H1 (cell line): Measurements from ENCODE around the gene METTL22. TPM values are rescaled to one million over a fixed set of nuclear protein-coding genes. Genes with fewer than 3 reads are reported as not detected.

Experiments used
- CTCF ChIA-PET: fragments of 300-600 bp; sonication (Branson Sonifier 250); formaldehyde crosslinking; loops from one replicate; lab custom pipeline; 2021; ENCODE audit not compliant: partially characterized antibody; lab: Charles Lee
- POLR2A ChIA-PET: fragments of 300-600 bp; sonication (Branson Sonifier 250); formaldehyde crosslinking; loops from one replicate; lab custom pipeline; 2021; ENCODE audit warnings: inconsistent platforms; ENCODE audit not compliant: partially characterized antibody; lab: Charles Lee
- DNase-seq, 2 experiments: peaks; one replicate each; pipeline versions ENCODE4 v3.0.0 to v3.0.0-alpha.2; 2010 to 2022; ENCODE audit warnings: low spot score in 2 of 2, low read depth in 1 of 2, mixed read lengths in 1 of 2
- FAIRE-seq: peaks from 2 replicates; lab custom pipeline; 2011; peaks lifted over from hg19 to GRCh38; lab: Jason Lieb, UNC
- H2AFZ ChIP-seq: 2 replicates; pipeline ENCODE4 v1.8.1; 2012; ENCODE audit warnings: low read length, inconsistent platforms
- H2AK5ac ChIP-seq: 2 replicates; pipeline ENCODE4 v1.6.1; 2013; ENCODE audit warnings: low read depth, low read length
- H2BK120ac ChIP-seq: replicated peaks from 2 replicates; pipeline ENCODE3; 2013; ENCODE audit warnings: low read depth, low read length, inconsistent platforms
- H2BK12ac ChIP-seq: 2 replicates; pipeline ENCODE4 v1.6.1; 2013; ENCODE audit warnings: low read depth, low read length
- H2BK15ac ChIP-seq: 2 replicates; pipeline ENCODE4 v1.6.1; 2013; ENCODE audit warnings: low read length
- H2BK20ac ChIP-seq: 2 replicates; pipeline ENCODE4 v1.6.1; 2013; ENCODE audit warnings: low read length
- H2BK5ac ChIP-seq: 2 replicates; pipeline ENCODE4 v1.6.1; 2013; ENCODE audit warnings: low read depth, low read length
- H3K14ac ChIP-seq: 2 replicates; pipeline ENCODE4 v1.6.1; 2013; ENCODE audit warnings: inconsistent platforms; ENCODE audit not compliant: insufficient read length
- H3K18ac ChIP-seq: 2 replicates; pipeline ENCODE4 v1.6.1; 2013; ENCODE audit warnings: low read length; ENCODE audit errors: extremely low read depth
- H3K23ac ChIP-seq: 2 replicates; pipeline ENCODE4 v1.6.1; 2013; ENCODE audit warnings: inconsistent platforms; ENCODE audit not compliant: insufficient read length
- H3K23me2 ChIP-seq: 2 replicates; pipeline ENCODE4 v1.6.1; 2013; ENCODE audit warnings: low read depth, low read length
- H3K27ac ChIP-seq: 2 replicates; pipeline ENCODE4 v1.6.1; 2011; ENCODE audit warnings: low read depth, low read length, inconsistent platforms
- H3K27me3 ChIP-seq, 4 experiments: replicated peaks in 1 of 4; 1 replicate in 1 of 4; 2 replicates in 3 of 4; pipeline versions ENCODE4 v1.6.1 to v1.8.1; 2011 to 2013; ENCODE audit warnings: low read length in 3 of 4, mild to moderate bottlenecking in 3 of 4, inconsistent platforms in 2 of 4, mixed read lengths in 2 of 4, moderate library complexity in 1 of 4; ENCODE audit not compliant: control insufficient read depth in 3 of 4, insufficient read depth in 3 of 4; ENCODE audit errors: extremely low read depth in 1 of 4
- H3K36me3 ChIP-seq, 4 experiments: 2 replicates each; pipeline versions ENCODE4 v1.6.1 to v1.8.1; 2011 to 2013; ENCODE audit warnings: mild to moderate bottlenecking in 4 of 4, low read length in 3 of 4, moderate library complexity in 2 of 4, control low read depth in 1 of 4, inconsistent platforms in 1 of 4; ENCODE audit not compliant: insufficient read depth in 4 of 4, control insufficient read depth in 2 of 4
- H3K4ac ChIP-seq: replicated peaks from 2 replicates; pipeline ENCODE3; 2013; ENCODE audit warnings: low read length, low read depth, mixed read lengths, inconsistent platforms; ENCODE audit not compliant: insufficient read length
- H3K4me1 ChIP-seq, 4 experiments: replicated peaks in 1 of 4; 1 replicate in 1 of 4; 2 replicates in 3 of 4; pipeline versions ENCODE4 v1.6.1 to v1.8.1; 2011 to 2013; ENCODE audit warnings: low read length in 3 of 4, inconsistent platforms in 2 of 4, mixed read lengths in 1 of 4; ENCODE audit not compliant: insufficient read depth in 4 of 4, control insufficient read depth in 3 of 4
- H3K4me2 ChIP-seq, 2 experiments: 2 replicates each; pipeline versions ENCODE4 v1.6.1 to v1.8.1; 2011 to 2013; ENCODE audit warnings: low read depth in 2 of 2, low read length in 2 of 2, control low read depth in 1 of 2, inconsistent platforms in 1 of 2, mild to moderate bottlenecking in 1 of 2; ENCODE audit not compliant: insufficient read depth in 1 of 2
- H3K4me3 ChIP-seq, 4 experiments: fragments of 200-600, 300-600 bp in 1 of 4; sonication (generic), shearing (Covaris generic), sonication (Bioruptor Twin) in 1 of 4; 2 replicates each; pipeline versions ENCODE4 v1.5.1 to v1.8.1; 2011 to 2016; ENCODE audit warnings: low read length in 4 of 4, low read depth in 3 of 4, control low read depth in 2 of 4, inconsistent platforms in 2 of 4, mild to moderate bottlenecking in 2 of 4, mixed read lengths in 1 of 4, moderate library complexity in 1 of 4; ENCODE audit not compliant: insufficient read depth in 2 of 4; ENCODE audit errors: extremely low read depth in 1 of 4
- H3K56ac ChIP-seq: replicated peaks from 2 replicates; pipeline ENCODE3; 2013; ENCODE audit warnings: low read depth, mild to moderate bottlenecking, mixed read lengths, low read length, inconsistent platforms; ENCODE audit not compliant: insufficient read length
- H3K79me1 ChIP-seq: 2 replicates; pipeline ENCODE4 v1.6.1; 2013; ENCODE audit warnings: low read depth, low read length, control low read depth
- H3K79me2 ChIP-seq, 2 experiments: 2 replicates each; pipeline versions ENCODE4 v1.6.1 to v1.8.1; 2012 to 2013; ENCODE audit warnings: low read length in 2 of 2, mild to moderate bottlenecking in 2 of 2, inconsistent platforms in 1 of 2; ENCODE audit not compliant: insufficient read depth in 2 of 2, control insufficient read depth in 1 of 2
- H3K9ac ChIP-seq, 4 experiments: replicated peaks in 1 of 4; 1 replicate in 1 of 4; 2 replicates in 3 of 4; pipeline versions ENCODE4 v1.6.1 to v1.8.1; 2011 to 2013; ENCODE audit warnings: low read depth in 3 of 4, low read length in 3 of 4, control low read depth in 2 of 4, mild to moderate bottlenecking in 2 of 4, moderate library complexity in 2 of 4, inconsistent platforms in 1 of 4; ENCODE audit errors: extremely low read depth in 1 of 4
- H3K9me3 ChIP-seq, 2 experiments: 2 replicates each; pipeline versions ENCODE4 v1.6.1 to v1.8.1; 2012 to 2013; ENCODE audit warnings: mild to moderate bottlenecking in 2 of 2, moderate library complexity in 2 of 2, control low read depth in 1 of 2, inconsistent platforms in 1 of 2, low read depth in 1 of 2, low read length in 1 of 2, mixed read lengths in 1 of 2; ENCODE audit not compliant: insufficient read depth in 2 of 2
- H4K20me1 ChIP-seq, 2 experiments: replicated peaks in 1 of 2; 2 replicates each; pipeline versions ENCODE3 to v1.8.1; 2011 to 2013; ENCODE audit warnings: inconsistent platforms in 2 of 2, low read length in 2 of 2, mild to moderate bottlenecking in 1 of 2; ENCODE audit not compliant: insufficient read depth in 2 of 2, control insufficient read depth in 1 of 2
- H4K5ac ChIP-seq: 2 replicates; pipeline ENCODE4 v1.6.1; 2013; ENCODE audit warnings: low read length, low read depth, mixed read lengths, inconsistent platforms; ENCODE audit not compliant: insufficient read length
- H4K8ac ChIP-seq: 2 replicates; pipeline ENCODE4 v1.8.0; 2013; ENCODE audit warnings: mild to moderate bottlenecking, moderate library complexity, low read length, inconsistent platforms; ENCODE audit not compliant: insufficient read depth; ENCODE audit errors: extremely low read depth
- H4K91ac ChIP-seq: replicated peaks from 2 replicates; pipeline ENCODE3; 2013; ENCODE audit warnings: low read length, mixed read lengths, inconsistent platforms; ENCODE audit not compliant: insufficient read length
- RFX5 ChIP-seq: IDR thresholded peaks from 2 replicates; pipeline ENCODE4 v1.6.1; 2011; ENCODE audit warnings: low read depth, low read length, improper control_type of control experiment, borderline replicate concordance
- SP4 ChIP-seq: IDR thresholded peaks from 2 replicates; pipeline ENCODE4 v1.6.1; 2012; ENCODE audit warnings: low read length, inconsistent platforms
- WGBS, 2 experiments: shearing (Covaris generic) in 1 of 2; methylation state at CpG; one replicate each; pipeline versions ENCODE4 v1.1.6 to v1.1.7; 2013 to 2015; ENCODE audit warnings: low lambda C conversion rate in 2 of 2, mixed read lengths in 2 of 2, inconsistent platforms in 1 of 2, low coverage in 1 of 2, missing lambda C conversion rate in 1 of 2; ENCODE audit not compliant: insufficient replicate concordance in 2 of 2, insufficient coverage in 1 of 2, insufficient read length in 1 of 2; ENCODE audit errors: extremely low coverage in 1 of 2, missing lambda C conversion rate in 1 of 2; 5-methylcytosine and 5-hydroxymethylcytosine counted together
- polyA plus RNA-seq, 7 experiments: library from polyadenylated mRNA; depleted of rRNA in 3 of 7; stranded (reverse) in 5 of 7; unstranded in 2 of 7; fragments of >200 nt in 5 of 7; fragments of 200-250 nt in 2 of 7; gene quantifications; 1 replicate in 5 of 7; 2 replicates in 1 of 7; 4 replicates in 1 of 7; pipeline versions ENCODE4 v1.2.1 to v1.2.3, GENCODE V29; 2011 to 2013; ENCODE audit warnings: missing spikeins in 2 of 7, mixed read lengths in 2 of 7
- total RNA-seq: library from RNA; stranded (reverse); fragmentation: NEBNext Ultra II Directional; extraction: Animal tissue kit (Norgen Biotek cat#: 25700); gene quantifications from 2 replicates; pipeline ENCODE4 v1.2.1, GENCODE V29; 2021

Gene METTL22
- total and polyA plus RNA-seq, 2 of the 8 experiments (the other 6 are each of a cell fraction or from before 2014, with no cell fraction given) = 56.7 to 85.2 TPM

GRCh38 chr16:8677481-8677880 lies 56.0 kb downstream of the METTL22 start:
- H3K27me3 ChIP-seq = peaks cover 0 to 14% (median 9%) of the 10 kb centered on the region in 4 experiments; a peak in 6 of 7 replicates
- no peak overlapping the region for H3K27ac ChIP-seq
- no peak overlapping the region for H3K56ac ChIP-seq
- no peak overlapping the region for H2BK15ac ChIP-seq
- H3K4me3 ChIP-seq = no peak overlapping the region
- no peak overlapping the region for H2BK120ac ChIP-seq
- no peak overlapping the region for H2BK12ac ChIP-seq
- no peak overlapping the region for H2AFZ ChIP-seq
- H3K18ac ChIP-seq = no peak overlapping the region
- POLR2A ChIA-PET = no interaction called here
- TF ChIP-seq RFX5 (no peak), SP4 (no peak)
- no peak for FAIRE-seq
- no peak overlapping the region for H3K14ac ChIP-seq
- H3K79me2 ChIP-seq = no peaks in the 10 kb centered on the region
- H4K8ac ChIP-seq = no peak overlapping the region
- H3K79me1 ChIP-seq = no peaks in the 10 kb centered on the region
- DNase-seq = no peak
- H4K20me1 ChIP-seq = peaks cover 0 to 6% of the 10 kb centered on the region in 2 experiments
- H2BK5ac ChIP-seq = no peak overlapping the region
- 82% methylated on average over 5 of the region's 5 CpGs; no CpG with 5 or more reads in 1 of the 2 experiments for WGBS, 2 experiments
- H3K9ac ChIP-seq = no peak overlapping the region
- H3K23me2 ChIP-seq = peaks cover 8% of the 10 kb centered on the region; the same call in 1 of the 2 replicates
- no peak overlapping the region for H4K5ac ChIP-seq
- H2BK20ac ChIP-seq = no peak overlapping the region
- H4K91ac ChIP-seq = no peak overlapping the region
- CTCF ChIA-PET = interaction anchor here (0.6 to 27.6 kb wide), 3 partner anchors 20 to 135 kb away, joined by 3 to 404 read pairs (median 3); partner anchors contain the start of genes PMM2 and TMEM186
- H3K23ac ChIP-seq = no peak overlapping the region
- no peaks in the 10 kb centered on the region for H3K9me3 ChIP-seq
- no peak overlapping the region for H3K4me2 ChIP-seq
- H3K36me3 ChIP-seq = no peaks in the 10 kb centered on the region
- no peak overlapping the region for H3K4ac ChIP-seq
- peaks cover 0 to 7% (median 2%) of the 10 kb centered on the region in 4 experiments; a peak in 5 of 7 replicates for H3K4me1 ChIP-seq
- no peak overlapping the region for H2AK5ac ChIP-seq
